H1 (cell line): ENCODE measurements around the gene UBASH3B. TPM values are rescaled to one million over a fixed set of nuclear protein-coding genes. Genes with fewer than 3 reads are reported as not detected.

Experiments used
- CTCF ChIA-PET: fragments of 300-600 bp; sonication (Branson Sonifier 250); formaldehyde crosslinking; loops from one replicate; lab custom pipeline; 2021; ENCODE audit not compliant: partially characterized antibody; lab: Charles Lee
- POLR2A ChIA-PET: fragments of 300-600 bp; sonication (Branson Sonifier 250); formaldehyde crosslinking; loops from one replicate; lab custom pipeline; 2021; ENCODE audit warnings: inconsistent platforms; ENCODE audit not compliant: partially characterized antibody; lab: Charles Lee
- DNase-seq, 2 experiments: peaks; one replicate each; pipeline versions ENCODE4 v3.0.0 to v3.0.0-alpha.2; 2010 to 2022; ENCODE audit warnings: low spot score in 2 of 2, low read depth in 1 of 2, mixed read lengths in 1 of 2
- FAIRE-seq: peaks from 2 replicates; lab custom pipeline; 2011; peaks lifted over from hg19 to GRCh38; lab: Jason Lieb, UNC
- H2AFZ ChIP-seq: 2 replicates; pipeline ENCODE4 v1.8.1; 2012; ENCODE audit warnings: low read length, inconsistent platforms
- H2AK5ac ChIP-seq: 2 replicates; pipeline ENCODE4 v1.6.1; 2013; ENCODE audit warnings: low read depth, low read length
- H2BK120ac ChIP-seq: replicated peaks from 2 replicates; pipeline ENCODE3; 2013; ENCODE audit warnings: low read depth, low read length, inconsistent platforms
- H2BK12ac ChIP-seq: 2 replicates; pipeline ENCODE4 v1.6.1; 2013; ENCODE audit warnings: low read depth, low read length
- H2BK15ac ChIP-seq: 2 replicates; pipeline ENCODE4 v1.6.1; 2013; ENCODE audit warnings: low read length
- H2BK20ac ChIP-seq: 2 replicates; pipeline ENCODE4 v1.6.1; 2013; ENCODE audit warnings: low read length
- H2BK5ac ChIP-seq: 2 replicates; pipeline ENCODE4 v1.6.1; 2013; ENCODE audit warnings: low read depth, low read length
- H3K14ac ChIP-seq: 2 replicates; pipeline ENCODE4 v1.6.1; 2013; ENCODE audit warnings: inconsistent platforms; ENCODE audit not compliant: insufficient read length
- H3K18ac ChIP-seq: 2 replicates; pipeline ENCODE4 v1.6.1; 2013; ENCODE audit warnings: low read length; ENCODE audit errors: extremely low read depth
- H3K23ac ChIP-seq: 2 replicates; pipeline ENCODE4 v1.6.1; 2013; ENCODE audit warnings: inconsistent platforms; ENCODE audit not compliant: insufficient read length
- H3K23me2 ChIP-seq: 2 replicates; pipeline ENCODE4 v1.6.1; 2013; ENCODE audit warnings: low read depth, low read length
- H3K27ac ChIP-seq: 2 replicates; pipeline ENCODE4 v1.6.1; 2011; ENCODE audit warnings: low read depth, low read length, inconsistent platforms
- H3K27me3 ChIP-seq, 4 experiments: replicated peaks in 1 of 4; 1 replicate in 1 of 4; 2 replicates in 3 of 4; pipeline versions ENCODE4 v1.6.1 to v1.8.1; 2011 to 2013; ENCODE audit warnings: low read length in 3 of 4, mild to moderate bottlenecking in 3 of 4, inconsistent platforms in 2 of 4, mixed read lengths in 2 of 4, moderate library complexity in 1 of 4; ENCODE audit not compliant: control insufficient read depth in 3 of 4, insufficient read depth in 3 of 4; ENCODE audit errors: extremely low read depth in 1 of 4
- H3K36me3 ChIP-seq, 4 experiments: 2 replicates each; pipeline versions ENCODE4 v1.6.1 to v1.8.1; 2011 to 2013; ENCODE audit warnings: mild to moderate bottlenecking in 4 of 4, low read length in 3 of 4, moderate library complexity in 2 of 4, control low read depth in 1 of 4, inconsistent platforms in 1 of 4; ENCODE audit not compliant: insufficient read depth in 4 of 4, control insufficient read depth in 2 of 4
- H3K4ac ChIP-seq: replicated peaks from 2 replicates; pipeline ENCODE3; 2013; ENCODE audit warnings: low read length, low read depth, mixed read lengths, inconsistent platforms; ENCODE audit not compliant: insufficient read length
- H3K4me1 ChIP-seq, 4 experiments: replicated peaks in 1 of 4; 1 replicate in 1 of 4; 2 replicates in 3 of 4; pipeline versions ENCODE4 v1.6.1 to v1.8.1; 2011 to 2013; ENCODE audit warnings: low read length in 3 of 4, inconsistent platforms in 2 of 4, mixed read lengths in 1 of 4; ENCODE audit not compliant: insufficient read depth in 4 of 4, control insufficient read depth in 3 of 4
- H3K4me2 ChIP-seq, 2 experiments: 2 replicates each; pipeline versions ENCODE4 v1.6.1 to v1.8.1; 2011 to 2013; ENCODE audit warnings: low read depth in 2 of 2, low read length in 2 of 2, control low read depth in 1 of 2, inconsistent platforms in 1 of 2, mild to moderate bottlenecking in 1 of 2; ENCODE audit not compliant: insufficient read depth in 1 of 2
- H3K4me3 ChIP-seq, 4 experiments: fragments of 200-600, 300-600 bp in 1 of 4; sonication (generic), shearing (Covaris generic), sonication (Bioruptor Twin) in 1 of 4; 2 replicates each; pipeline versions ENCODE4 v1.5.1 to v1.8.1; 2011 to 2016; ENCODE audit warnings: low read length in 4 of 4, low read depth in 3 of 4, control low read depth in 2 of 4, inconsistent platforms in 2 of 4, mild to moderate bottlenecking in 2 of 4, mixed read lengths in 1 of 4, moderate library complexity in 1 of 4; ENCODE audit not compliant: insufficient read depth in 2 of 4; ENCODE audit errors: extremely low read depth in 1 of 4
- H3K56ac ChIP-seq: replicated peaks from 2 replicates; pipeline ENCODE3; 2013; ENCODE audit warnings: low read depth, mild to moderate bottlenecking, mixed read lengths, low read length, inconsistent platforms; ENCODE audit not compliant: insufficient read length
- H3K79me1 ChIP-seq: 2 replicates; pipeline ENCODE4 v1.6.1; 2013; ENCODE audit warnings: low read depth, low read length, control low read depth
- H3K79me2 ChIP-seq, 2 experiments: 2 replicates each; pipeline versions ENCODE4 v1.6.1 to v1.8.1; 2012 to 2013; ENCODE audit warnings: low read length in 2 of 2, mild to moderate bottlenecking in 2 of 2, inconsistent platforms in 1 of 2; ENCODE audit not compliant: insufficient read depth in 2 of 2, control insufficient read depth in 1 of 2
- H3K9ac ChIP-seq, 4 experiments: replicated peaks in 1 of 4; 1 replicate in 1 of 4; 2 replicates in 3 of 4; pipeline versions ENCODE4 v1.6.1 to v1.8.1; 2011 to 2013; ENCODE audit warnings: low read depth in 3 of 4, low read length in 3 of 4, control low read depth in 2 of 4, mild to moderate bottlenecking in 2 of 4, moderate library complexity in 2 of 4, inconsistent platforms in 1 of 4; ENCODE audit errors: extremely low read depth in 1 of 4
- H3K9me3 ChIP-seq, 2 experiments: 2 replicates each; pipeline versions ENCODE4 v1.6.1 to v1.8.1; 2012 to 2013; ENCODE audit warnings: mild to moderate bottlenecking in 2 of 2, moderate library complexity in 2 of 2, control low read depth in 1 of 2, inconsistent platforms in 1 of 2, low read depth in 1 of 2, low read length in 1 of 2, mixed read lengths in 1 of 2; ENCODE audit not compliant: insufficient read depth in 2 of 2
- H4K20me1 ChIP-seq, 2 experiments: replicated peaks in 1 of 2; 2 replicates each; pipeline versions ENCODE3 to v1.8.1; 2011 to 2013; ENCODE audit warnings: inconsistent platforms in 2 of 2, low read length in 2 of 2, mild to moderate bottlenecking in 1 of 2; ENCODE audit not compliant: insufficient read depth in 2 of 2, control insufficient read depth in 1 of 2
- H4K5ac ChIP-seq: 2 replicates; pipeline ENCODE4 v1.6.1; 2013; ENCODE audit warnings: low read length, low read depth, mixed read lengths, inconsistent platforms; ENCODE audit not compliant: insufficient read length
- H4K8ac ChIP-seq: 2 replicates; pipeline ENCODE4 v1.8.0; 2013; ENCODE audit warnings: mild to moderate bottlenecking, moderate library complexity, low read length, inconsistent platforms; ENCODE audit not compliant: insufficient read depth; ENCODE audit errors: extremely low read depth
- H4K91ac ChIP-seq: replicated peaks from 2 replicates; pipeline ENCODE3; 2013; ENCODE audit warnings: low read length, mixed read lengths, inconsistent platforms; ENCODE audit not compliant: insufficient read length
- CBX5 ChIP-seq: fragments of 300-800, 300-1000 bp; sonication (generic); IDR thresholded peaks from 2 replicates; pipeline ENCODE4 v1.7.1; 2016; ENCODE audit warnings: antibody characterized with exemption, low read length, low read depth
- CEBPB ChIP-seq: IDR thresholded peaks from 2 replicates; pipeline ENCODE4 v1.6.1; 2012; ENCODE audit warnings: low read depth, low read length
- WGBS, 2 experiments: shearing (Covaris generic) in 1 of 2; methylation state at CpG; one replicate each; pipeline versions ENCODE4 v1.1.6 to v1.1.7; 2013 to 2015; ENCODE audit warnings: low lambda C conversion rate in 2 of 2, mixed read lengths in 2 of 2, inconsistent platforms in 1 of 2, low coverage in 1 of 2, missing lambda C conversion rate in 1 of 2; ENCODE audit not compliant: insufficient replicate concordance in 2 of 2, insufficient coverage in 1 of 2, insufficient read length in 1 of 2; ENCODE audit errors: extremely low coverage in 1 of 2, missing lambda C conversion rate in 1 of 2; 5-methylcytosine and 5-hydroxymethylcytosine counted together
- polyA plus RNA-seq, 7 experiments: library from polyadenylated mRNA; depleted of rRNA in 3 of 7; stranded (reverse) in 5 of 7; unstranded in 2 of 7; fragments of >200 nt in 5 of 7; fragments of 200-250 nt in 2 of 7; gene quantifications; 1 replicate in 5 of 7; 2 replicates in 1 of 7; 4 replicates in 1 of 7; pipeline versions ENCODE4 v1.2.1 to v1.2.3, GENCODE V29; 2011 to 2013; ENCODE audit warnings: missing spikeins in 2 of 7, mixed read lengths in 2 of 7
- total RNA-seq: library from RNA; stranded (reverse); fragmentation: NEBNext Ultra II Directional; extraction: Animal tissue kit (Norgen Biotek cat#: 25700); gene quantifications from 2 replicates; pipeline ENCODE4 v1.2.1, GENCODE V29; 2021

The UBASH3B gene
- total and polyA plus RNA-seq, 2 of the 8 experiments (the other 6 are each of a cell fraction or from before 2014, with no cell fraction given): 7.5 to 9.5 TPM

GRCh38 chr11:122731500-122731913 is 76.0 kb downstream of the UBASH3B start:
- no peak overlapping the region for H2BK15ac ChIP-seq
- H4K5ac ChIP-seq: no peak overlapping the region
- no peaks in the 10 kb centered on the region for H3K27me3 ChIP-seq
- no peak overlapping the region for H4K8ac ChIP-seq
- no peaks in the 10 kb centered on the region for H3K23me2 ChIP-seq
- no peak overlapping the region for H3K14ac ChIP-seq
- 88% methylated on average over 2 of the region's 2 CpGs; no CpG with 5 or more reads in 1 of the 2 experiments for WGBS, 2 experiments
- no peak overlapping the region for H2AK5ac ChIP-seq
- ChIA-PET CTCF (interaction anchor here (1.8 kb wide), 1 partner anchor 19 kb away, joined by 4 read pairs; no protein-coding TSS in a partner anchor), POLR2A (no interaction called here)
- H3K4ac ChIP-seq: no peak overlapping the region
- H3K4me3 ChIP-seq: no peak overlapping the region
- TF ChIP-seq CBX5: no peak
- TF ChIP-seq CEBPB: no peak
- DNase-seq (no peak), FAIRE-seq (no peak)
- H3K4me2 ChIP-seq: no peak overlapping the region
- peaks cover 0 to 3% (median 0%) of the 10 kb centered on the region in 4 experiments; a peak in 1 of 8 replicates for H3K36me3 ChIP-seq
- no peaks in the 10 kb centered on the region for H3K4me1 ChIP-seq
- no peak overlapping the region for H2BK12ac ChIP-seq
- H3K18ac ChIP-seq: no peak overlapping the region
- no peak overlapping the region for H3K23ac ChIP-seq
- no peak overlapping the region for H2AFZ ChIP-seq
- no peak overlapping the region for H3K27ac ChIP-seq
- no peak overlapping the region for H3K9ac ChIP-seq
- no peak overlapping the region for H2BK5ac ChIP-seq
- H3K56ac ChIP-seq: no peak overlapping the region
- H3K9me3 ChIP-seq: no peaks in the 10 kb centered on the region
- H3K79me2 ChIP-seq: no peaks in the 10 kb centered on the region
- no peak overlapping the region for H2BK120ac ChIP-seq
- H4K20me1 ChIP-seq: no peaks in the 10 kb centered on the region
- no peak overlapping the region for H4K91ac ChIP-seq
- no peak overlapping the region for H2BK20ac ChIP-seq
- H3K79me1 ChIP-seq: no peaks in the 10 kb centered on the region
